Aorta (tissue), 5 donors: ENCODE measurements around the gene IL27RA. TPM values are rescaled to one million over a fixed set of nuclear protein-coding genes. Genes with fewer than 3 reads are reported as not detected.

Experiments used
- ATAC-seq: fragments of 200-7000 bp; cut with Tn5 transposase; one replicate; pipeline ENCODE4 v1.9.1; 2022; ENCODE audit warnings: moderate library complexity; ENCODE audit not compliant: low FRiP score
- DNase-seq, 2 donors: peaks; one replicate each; pipeline ENCODE4 v3.0.0-alpha.2; 2020
- H3K27ac ChIP-seq, 2 donors: one replicate each; pipeline ENCODE4 v1.5.1; 2013; ENCODE audit warnings: low read length in 2 of 2, mild to moderate bottlenecking in 2 of 2, moderate library complexity in 2 of 2, control low read depth in 1 of 2, inconsistent platforms in 1 of 2, low read depth in 1 of 2
- H3K27me3 ChIP-seq, 2 donors: one replicate each; pipeline ENCODE4 v1.6.1; 2013; ENCODE audit warnings: control low read depth in 1 of 2, low read length in 1 of 2, mild to moderate bottlenecking in 1 of 2, moderate library complexity in 1 of 2; ENCODE audit not compliant: insufficient read depth in 2 of 2, control insufficient read depth in 1 of 2
- H3K36me3 ChIP-seq, 2 donors: one replicate each; pipeline ENCODE4 v1.6.1; 2013; ENCODE audit warnings: control low read depth in 1 of 2, low read length in 1 of 2, mild to moderate bottlenecking in 1 of 2; ENCODE audit not compliant: insufficient read depth in 2 of 2, control insufficient read depth in 1 of 2
- H3K4me1 ChIP-seq, 2 donors: one replicate each; pipeline ENCODE4 v1.6.1; 2013; ENCODE audit warnings: low read length in 2 of 2, control low read depth in 1 of 2, mild to moderate bottlenecking in 1 of 2, moderate library complexity in 1 of 2; ENCODE audit not compliant: insufficient read depth in 2 of 2, control insufficient read depth in 1 of 2
- H3K4me3 ChIP-seq, 2 donors: one replicate each; pipeline ENCODE4 v1.5.1; 2013; ENCODE audit warnings: low read length in 2 of 2, control low read depth in 1 of 2, mild to moderate bottlenecking in 1 of 2
- H3K9me3 ChIP-seq: one replicate; pipeline ENCODE4 v1.6.1; 2013; ENCODE audit warnings: mild to moderate bottlenecking, low read length; ENCODE audit not compliant: control insufficient read depth
- WGBS, 2 donors: extraction: QIAGEN DNeasy Blood & Tissue Kit; methylation state at CpG; one replicate each; pipeline ENCODE4 v1.1.7; 2013; 5-methylcytosine and 5-hydroxymethylcytosine counted together
- intact Hi-C, 2 donors: fragments of 100-400 bp; cut with DNase I; formaldehyde crosslinking; loops; one replicate each; pipeline versions ENCODE4 v1.14.2 to v1.15.0; 2022
- polyA plus RNA-seq, 2 donors: library from polyadenylated mRNA; stranded (reverse); fragments of 200-250 nt; gene quantifications; one replicate each; pipeline ENCODE4 v1.2.3, GENCODE V29; 2013
- total RNA-seq, 2 donors: library from RNA; stranded (reverse); fragmentation: NEBNext Ultra II Directional; extraction: Animal tissue kit (Norgen Biotek cat#: 25700); gene quantifications; one replicate each; pipeline ENCODE4 v1.2.1, GENCODE V29; 2021
- donor health status: healthy with polysubstance abuse.
- donor health status: Bipolar disorder and iron deficiency.
- donor health status: DM: no; HTN: no; CAD: no.
- donor health status: DM: no; HTN: no; CAD: no.
- donor health status: DM: yes; HTN: yes; CAD: no.

The IL27RA gene
- total and polyA plus RNA-seq, 4 donors = 0.36 to 5.5 (median 2.0) TPM

DNA sequence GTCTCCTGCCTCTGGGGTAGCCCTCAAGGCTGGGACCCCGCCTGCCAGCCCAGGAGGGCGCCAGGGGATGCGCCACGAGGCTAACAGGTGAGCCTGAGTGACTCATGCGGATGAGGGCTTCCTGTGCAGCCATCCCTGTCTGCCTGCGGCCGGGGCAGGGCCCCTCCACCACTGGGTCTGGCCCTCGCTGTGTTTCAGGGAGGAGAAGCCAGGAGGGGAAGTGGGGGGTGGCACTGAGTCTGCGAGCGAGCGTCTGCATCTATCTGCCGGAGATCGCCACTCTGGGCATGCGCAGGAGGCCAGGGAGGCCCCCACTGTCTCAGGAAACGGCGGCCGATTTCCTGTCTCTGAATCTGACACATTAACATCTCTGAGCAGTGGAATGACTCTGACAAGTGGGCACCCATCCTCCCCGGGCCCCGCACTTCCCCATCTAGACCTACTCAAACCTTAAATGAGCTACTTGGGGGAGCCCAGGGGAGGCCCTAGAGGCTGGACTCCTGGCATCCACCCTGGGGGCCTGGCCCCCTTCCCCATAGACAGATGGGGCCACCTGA lies 45.1 kb upstream of the IL27RA start:
- Histone ChIP-seq H3K27ac (no peak overlapping the region), H3K9me3 (no peaks in the 10 kb centered on the region), H3K4me3 (no peak overlapping the region), H3K27me3 (no peaks in the 10 kb centered on the region), H3K4me1 (no peaks in the 10 kb centered on the region), H3K36me3 (peaks cover 0 to 3% of the 10 kb centered on the region in 2 donors)
- peak; percentile 95 to 96 for DNase-seq
- WGBS, 2 donors = 50 to 52% methylated on average over 18 to 19 of the region's 19 CpGs
- intact Hi-C loops = no loop called here
- peak; percentile 75 for ATAC-seq

DNA sequence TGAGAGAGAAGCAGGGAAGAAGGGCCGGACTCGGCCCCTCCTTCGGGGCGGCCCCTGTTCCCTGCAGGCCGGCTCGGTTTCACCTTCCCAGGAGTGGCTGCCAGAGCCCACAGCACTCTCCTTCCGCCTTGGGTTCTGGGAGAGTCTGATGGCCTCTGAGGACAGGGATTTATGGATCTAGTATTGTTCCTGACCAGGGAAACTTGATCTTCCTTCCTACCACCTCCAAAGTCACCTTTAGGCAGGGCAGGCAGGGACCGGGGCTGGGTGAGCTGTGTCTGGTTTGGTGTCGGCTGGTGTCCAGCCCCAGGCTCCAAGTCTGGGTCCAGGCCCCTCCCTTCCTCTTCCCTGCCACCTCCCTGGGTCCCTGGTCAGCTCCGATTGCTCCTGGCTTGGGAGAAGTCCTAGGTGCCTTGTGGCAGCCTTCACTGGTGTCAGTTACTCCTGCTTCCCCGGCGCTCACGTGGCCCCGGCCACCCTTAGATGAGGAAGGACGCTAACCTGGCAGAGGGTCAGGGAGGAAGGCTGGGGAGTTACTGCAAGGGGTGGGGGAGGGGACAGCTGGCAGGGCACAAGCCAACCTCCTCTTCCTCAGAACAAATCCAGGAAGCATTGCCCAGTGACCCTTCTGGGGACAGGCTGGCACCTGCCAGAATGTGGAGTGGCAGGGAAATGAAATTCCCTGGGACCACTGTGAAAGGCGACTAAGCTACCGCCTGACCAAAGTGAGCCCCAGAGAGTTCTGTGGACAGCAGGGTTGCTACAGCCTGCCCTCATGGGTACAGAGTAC lies 44.3 kb upstream of the IL27RA start:
- Histone ChIP-seq H3K36me3 (peaks cover 0 to 3% of the 10 kb centered on the region in 2 donors), H3K4me3 (no peak overlapping the region), H3K4me1 (no peaks in the 10 kb centered on the region), H3K27me3 (no peaks in the 10 kb centered on the region), H3K27ac (no peak overlapping the region), H3K9me3 (no peaks in the 10 kb centered on the region)
- ATAC-seq (peak; percentile 29), DNase-seq (peak; percentile 73 to 81)
- WGBS, 2 donors = 53 to 56% methylated on average over 17 of the region's 17 CpGs
- intact Hi-C loops = no loop called here

DNA sequence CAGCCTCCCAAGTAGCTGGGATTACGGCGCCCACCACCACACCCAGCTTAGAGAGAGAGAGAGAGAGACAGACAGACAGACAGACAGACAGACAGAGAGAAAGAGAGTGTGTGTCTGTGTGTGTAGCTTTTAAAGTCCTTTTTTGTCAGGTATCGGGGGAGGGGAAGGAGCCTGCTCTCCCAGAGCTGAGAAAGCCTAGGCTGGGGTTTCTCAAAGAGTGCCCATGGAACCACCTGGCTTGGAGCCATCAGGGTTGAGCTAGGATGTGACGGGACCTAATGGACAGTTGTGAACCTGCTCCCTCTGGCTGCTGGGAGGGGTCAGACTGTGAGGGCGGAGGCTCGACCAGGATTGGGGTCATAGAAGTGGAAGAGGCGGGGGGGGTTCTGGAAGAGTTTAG lies 42.1 kb upstream of the IL27RA start:
- no peak for ATAC-seq
- H3K36me3 ChIP-seq = no peaks in the 10 kb centered on the region

GRCh38 chr19:13990085-13990484 lies 41.5 kb upstream of the IL27RA start:
- ATAC-seq (no peak), DNase-seq (no peak)
- Histone ChIP-seq H3K4me1 (no peaks in the 10 kb centered on the region), H3K4me3 (no peak overlapping the region), H3K27me3 (no peaks in the 10 kb centered on the region), H3K36me3 (no peaks in the 10 kb centered on the region), H3K27ac (no peak overlapping the region), H3K9me3 (no peaks in the 10 kb centered on the region)
- WGBS, 2 donors = 87 to 93% methylated on average over 8 of the region's 8 CpGs
- intact Hi-C loops = no loop called here

More for the DNA sequence above, 42.1 kb upstream of the IL27RA start:
- 85 to 89% methylated on average over 7 of the region's 7 CpGs for WGBS, 2 donors
- Histone ChIP-seq H3K4me1 (no peaks in the 10 kb centered on the region), H3K4me3 (no peak overlapping the region), H3K9me3 (no peaks in the 10 kb centered on the region), H3K27ac (no peak overlapping the region), H3K27me3 (no peaks in the 10 kb centered on the region)
- DNase-seq = no peak
- intact Hi-C loops = no loop called here

GRCh38 chr19:13992025-13992424 lies 39.5 kb upstream of the IL27RA start:
- H3K4me3 ChIP-seq = no peak overlapping the region
- no peak for ATAC-seq
- no peaks in the 10 kb centered on the region for H3K36me3 ChIP-seq
- intact Hi-C loops = no loop called here
- no peak for DNase-seq
- no peak overlapping the region for H3K27ac ChIP-seq
- WGBS, 2 donors = 93 to 97% methylated on average over 7 of the region's 7 CpGs
- no peaks in the 10 kb centered on the region for H3K27me3 ChIP-seq
- H3K9me3 ChIP-seq = no peaks in the 10 kb centered on the region
- H3K4me1 ChIP-seq = no peaks in the 10 kb centered on the region

DNA sequence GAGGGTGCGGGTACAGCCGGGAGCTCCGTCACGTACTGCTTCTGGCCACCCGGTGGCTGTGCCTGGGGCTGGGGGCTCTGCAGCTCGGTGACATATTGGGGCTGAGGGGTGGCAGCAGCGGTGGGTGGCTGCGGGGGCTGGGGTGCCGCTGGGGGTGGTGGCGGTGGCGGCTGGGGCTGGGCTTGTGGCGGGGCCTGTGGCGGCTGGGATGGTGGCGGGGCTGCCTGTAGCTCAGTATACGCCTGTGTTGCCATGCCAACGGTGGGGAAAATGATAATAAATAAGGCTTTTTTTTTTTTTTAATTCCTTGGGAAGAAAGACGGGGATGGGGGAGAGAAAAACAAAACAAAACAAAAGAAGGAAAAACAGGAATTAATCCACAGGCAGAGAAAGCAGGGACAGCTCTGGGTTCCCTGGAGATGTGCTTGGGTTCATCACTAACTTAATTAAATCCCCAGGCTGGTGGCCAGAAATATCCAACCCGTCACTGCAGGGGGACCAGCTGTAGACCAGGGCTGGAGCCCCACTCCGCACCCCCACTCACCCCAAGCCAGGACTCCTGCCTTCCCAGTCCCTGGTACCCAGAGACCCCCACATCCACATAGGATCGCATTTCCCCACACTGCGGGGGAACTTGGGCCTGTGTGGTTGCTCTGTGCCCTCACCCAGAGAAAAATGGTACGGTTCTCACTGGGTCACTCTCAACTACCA lies 37.8 kb upstream of the IL27RA start:
- intact Hi-C loops = no loop called here
- Histone ChIP-seq H3K27me3 (no peaks in the 10 kb centered on the region), H3K27ac (no peak overlapping the region), H3K36me3 (no peaks in the 10 kb centered on the region), H3K4me1 (no peaks in the 10 kb centered on the region), H3K4me3 (no peak overlapping the region), H3K9me3 (no peaks in the 10 kb centered on the region)
- 85 to 88% methylated on average over 19 to 22 of the region's 22 CpGs for WGBS, 2 donors
- DNase-seq = no peak
- ATAC-seq = no peak

DNA sequence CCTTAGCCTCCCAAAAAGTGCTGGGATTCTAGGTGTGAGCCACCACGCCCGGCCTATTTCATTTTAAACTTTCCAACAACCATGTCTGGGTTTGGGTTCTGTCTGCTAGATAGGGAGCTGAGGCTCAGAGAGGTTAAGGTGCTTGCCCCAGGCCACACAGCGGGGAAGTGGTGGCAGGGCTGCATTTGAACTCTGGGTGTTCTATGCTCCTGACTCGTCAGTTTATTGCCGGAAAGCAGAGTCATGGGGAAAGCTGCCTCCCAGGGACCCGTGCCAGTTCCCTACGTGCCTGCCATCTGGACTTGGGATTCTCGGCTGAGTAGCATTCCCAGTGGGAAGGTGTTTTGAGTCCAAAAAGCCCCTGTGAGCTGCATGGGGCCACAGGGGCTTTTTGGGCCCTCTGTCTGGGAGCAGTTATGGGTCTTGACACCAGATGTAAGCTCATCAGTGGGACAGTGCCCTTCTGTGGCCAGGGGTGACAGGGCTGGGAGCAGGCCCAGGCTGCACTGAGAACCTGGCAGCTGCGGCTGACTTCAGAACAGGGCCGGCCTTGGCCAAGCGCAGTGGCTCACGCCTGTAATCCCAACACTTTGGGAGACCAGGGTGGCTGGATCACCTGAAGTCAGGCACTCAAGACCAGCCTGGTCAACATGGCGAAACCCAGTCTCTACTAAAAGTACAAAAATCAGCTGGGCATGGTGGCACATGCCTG lies 36.4 kb upstream of the IL27RA start:
- intact Hi-C loops = no loop called here
- WGBS, 2 donors = 51 to 55% methylated on average over 13 of the region's 13 CpGs

GRCh38 chr19:13995878-13996765 lies 35.4 kb upstream of the IL27RA start:
- DNase-seq (peak; percentile 33 to 71), ATAC-seq (no peak)
- Histone ChIP-seq H3K4me1 (no peaks in the 10 kb centered on the region), H3K36me3 (no peaks in the 10 kb centered on the region), H3K27ac (no peak overlapping the region), H3K9me3 (no peaks in the 10 kb centered on the region), H3K4me3 (no peak overlapping the region), H3K27me3 (no peaks in the 10 kb centered on the region)
- 89 to 91% methylated on average over 14 of the region's 14 CpGs for WGBS, 2 donors
- intact Hi-C loops = no loop called here

More for the DNA sequence above, 36.4 kb upstream of the IL27RA start:
- ATAC-seq = peak; percentile 58
- H3K4me1 ChIP-seq = no peaks in the 10 kb centered on the region
- H3K4me3 ChIP-seq = no peak overlapping the region
- H3K9me3 ChIP-seq = no peaks in the 10 kb centered on the region
- no peak overlapping the region for H3K27ac ChIP-seq
- DNase-seq = peak in 1 of 2 donors; percentile 70
- H3K27me3 ChIP-seq = no peaks in the 10 kb centered on the region
- H3K36me3 ChIP-seq = no peaks in the 10 kb centered on the region
